T-helper 22 cell (primary cell): ENCODE results near the gene AOX1.
"Not testable (repeated sequence)": the region's sequence is repeated elsewhere in the genome, so short reads cannot be mapped to it uniquely, and the experiment has no call there.

ENCODE experiments used
- DNase-seq: peaks from one replicate; pipeline ENCODE4 v3.0.0-alpha.2; 2020; ENCODE audit warnings: low read depth

The AOX1 gene

GRCh38 chr2:200667413-200667812, 81.6 kb downstream of the AOX1 start:
- no peak for DNase-seq

GRCh38 chr2:200668478-200668877, 82.7 kb downstream of the AOX1 start:
- DNase-seq: no peak

- DNase-seq: no peak
These were observed 83.5 kb downstream of the AOX1 start for GRCh38 chr2:200669308-200669707.

- no peak for DNase-seq
These were observed 84.5 kb downstream of the AOX1 start for GRCh38 chr2:200670313-200670712.

- no peak for DNase-seq
These were observed 84.9 kb downstream of the AOX1 start for GRCh38 chr2:200670751-200671150.

GRCh38 chr2:200673191-200673590, 87.4 kb downstream of the AOX1 start:
- no peak for DNase-seq

- no peak for DNase-seq
These were observed 89.0 kb downstream of the AOX1 start for GRCh38 chr2:200674837-200675236.

- DNase-seq: no peak
These were observed 91.4 kb downstream of the AOX1 start for GRCh38 chr2:200677171-200677570.

GRCh38 chr2:200677721-200678532, 92.1 kb downstream of the AOX1 start:
- no peak for DNase-seq

GRCh38 chr2:200679127-200679526, 93.3 kb downstream of the AOX1 start:
- DNase-seq: no peak

- no peak for DNase-seq
These were observed 93.7 kb downstream of the AOX1 start for GRCh38 chr2:200679535-200679934.

GRCh38 chr2:200681697-200682096, 95.9 kb downstream of the AOX1 start:
- no peak for DNase-seq

- not testable (repeated sequence) for DNase-seq
These were observed 96.6 kb downstream of the AOX1 start for GRCh38 chr2:200682407-200682806.

- DNase-seq: no peak
These were observed 102.4 kb downstream of the AOX1 start for GRCh38 chr2:200687922-200688920.

- no peak for DNase-seq
These were observed 103.3 kb downstream of the AOX1 start for GRCh38 chr2:200689115-200689514.

- DNase-seq: no peak
These were observed 108.1 kb downstream of the AOX1 start for GRCh38 chr2:200693836-200694470.

- no peak for DNase-seq
These were observed 109.4 kb downstream of the AOX1 start for GRCh38 chr2:200695191-200695590.

- no peak for DNase-seq
These were observed 109.8 kb downstream of the AOX1 start for GRCh38 chr2:200695601-200696000.

- DNase-seq: no peak
These were observed 112.4 kb downstream of the AOX1 start for GRCh38 chr2:200698217-200698616.

GRCh38 chr2:200699310-200699709, 113.5 kb downstream of the AOX1 start:
- DNase-seq: no peak

- no peak for DNase-seq
These were observed 115.0 kb downstream of the AOX1 start for GRCh38 chr2:200700856-200701255.

- no peak for DNase-seq
These were observed 116.2 kb downstream of the AOX1 start for GRCh38 chr2:200702044-200702443.
